Suprapubic skin (tissue), 3 donors: Measurements from ENCODE around the gene OTUB1.

ENCODE experiments used
- POLR2A ChIP-seq, 2 donors: fragments of 450-650 bp; IDR thresholded peaks; one replicate each; pipeline ENCODE4 v1.6.1; 2017; ENCODE audit warnings: antibody characterized with exemption in 2 of 2, mild to moderate bottlenecking in 2 of 2, moderate library complexity in 2 of 2
- TF ChIP-seq, protein P1 (sequence below), 2 donors: fragments of 200-600 bp in 1 of 2; fragments of 450-650 bp in 1 of 2; sonication (generic) in 1 of 2; IDR thresholded peaks; one replicate each; pipeline ENCODE4 v1.5.1; 2016 to 2019; ENCODE audit warnings: antibody characterized with exemption in 2 of 2, mild to moderate bottlenecking in 1 of 2, moderate library complexity in 1 of 2

GRCh38 chr11:63970902-63971301 is 15.3 kb upstream of the OTUB1 start:
- TF ChIP-seq POLR2A (IDR thresholded peaks at IDR 0.05) = no peak
- TF ChIP-seq, protein P1, sequence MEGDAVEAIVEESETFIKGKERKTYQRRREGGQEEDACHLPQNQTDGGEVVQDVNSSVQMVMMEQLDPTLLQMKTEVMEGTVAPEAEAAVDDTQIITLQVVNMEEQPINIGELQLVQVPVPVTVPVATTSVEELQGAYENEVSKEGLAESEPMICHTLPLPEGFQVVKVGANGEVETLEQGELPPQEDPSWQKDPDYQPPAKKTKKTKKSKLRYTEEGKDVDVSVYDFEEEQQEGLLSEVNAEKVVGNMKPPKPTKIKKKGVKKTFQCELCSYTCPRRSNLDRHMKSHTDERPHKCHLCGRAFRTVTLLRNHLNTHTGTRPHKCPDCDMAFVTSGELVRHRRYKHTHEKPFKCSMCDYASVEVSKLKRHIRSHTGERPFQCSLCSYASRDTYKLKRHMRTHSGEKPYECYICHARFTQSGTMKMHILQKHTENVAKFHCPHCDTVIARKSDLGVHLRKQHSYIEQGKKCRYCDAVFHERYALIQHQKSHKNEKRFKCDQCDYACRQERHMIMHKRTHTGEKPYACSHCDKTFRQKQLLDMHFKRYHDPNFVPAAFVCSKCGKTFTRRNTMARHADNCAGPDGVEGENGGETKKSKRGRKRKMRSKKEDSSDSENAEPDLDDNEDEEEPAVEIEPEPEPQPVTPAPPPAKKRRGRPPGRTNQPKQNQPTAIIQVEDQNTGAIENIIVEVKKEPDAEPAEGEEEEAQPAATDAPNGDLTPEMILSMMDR (IDR thresholded peaks at IDR 0.05) = no peak
